ENCODE data around the gene BMS1. TPM values are rescaled to one million over a fixed set of nuclear protein-coding genes. Genes with fewer than 3 reads are reported as not detected.

BMS1 gene
- total RNA-seq, 3 donors from 2014 or later (not counting 1 experiment from before 2014, with no cell fraction given): 10.4 to 12.1 (median 11.9) TPM

- no peak overlapping the region for H3K4me3 ChIP-seq (ENCODE audit: low read length)
Observed at GRCh38 chr10:42865716-42866114, 83.1 kb downstream of the BMS1 start.

GRCh38 chr10:42866115-42866995, 83.8 kb downstream of the BMS1 start:
- Histone ChIP-seq H3K9me3 (ENCODE audit: control insufficient read depth, insufficient read depth, low read length) (no peaks in the 10 kb centered on the region), H3K36me3 (ENCODE audit: control insufficient read depth, insufficient read depth, low read length) (no peaks in the 10 kb centered on the region), H3K4me3 (ENCODE audit: low read length) (no peak overlapping the region), H3K27ac (ENCODE audit: low read length) (no peak overlapping the region), H3K4me1 (ENCODE audit: control insufficient read depth, insufficient read depth, low read length) (peaks cover 10% of the 10 kb centered on the region), H3K27me3 (ENCODE audit: control insufficient read depth, insufficient read depth, low read length) (peaks cover 2% of the 10 kb centered on the region)
- no peak overlapping the region for H3K27ac Mint-ChIP-seq
- intact Hi-C loops (cut with micrococcal nuclease): loop anchor here (2.0 kb wide), 2 partner anchors 238 to 482 kb away; no protein-coding TSS in a partner anchor
- 3% methylated on average over 87 of the region's 87 CpGs for WGBS (ENCODE audit: insufficient coverage)
- peak; percentile 68 to 84 (median 75) for ATAC-seq
- no peak overlapping the region for H3K4me3 Mint-ChIP-seq
- H3K36me3 Mint-ChIP-seq: no peaks in the 10 kb centered on the region
- no peaks in the 10 kb centered on the region for H3K9me3 Mint-ChIP-seq
- peak; percentile 39 for TF ChIP-seq CTCF (IDR thresholded peaks at IDR 0.05)
- peak; percentile 31 to 71 for DNase-seq
- H3K4me1 Mint-ChIP-seq: no peaks in the 10 kb centered on the region
- H3K27me3 Mint-ChIP-seq (ENCODE audit: low read depth in 2 of 2): peaks cover 27 to 47% of the 10 kb centered on the region in 2 donors

More at GRCh38 chr10:42865716-42866114, 83.1 kb downstream of the BMS1 start:
- WGBS (ENCODE audit: insufficient coverage): 77% methylated on average over 18 of the region's 18 CpGs
- TF ChIP-seq CTCF (IDR thresholded peaks at IDR 0.05): no peak
- Histone ChIP-seq H3K4me1 (ENCODE audit: control insufficient read depth, insufficient read depth, low read length) (peaks cover 10% of the 10 kb centered on the region), H3K27me3 (ENCODE audit: control insufficient read depth, insufficient read depth, low read length) (peaks cover 2% of the 10 kb centered on the region), H3K9me3 (ENCODE audit: control insufficient read depth, insufficient read depth, low read length) (no peaks in the 10 kb centered on the region), H3K36me3 (ENCODE audit: control insufficient read depth, insufficient read depth, low read length) (no peaks in the 10 kb centered on the region), H3K27ac (ENCODE audit: low read length) (no peak overlapping the region)
- Mint-ChIP-seq H3K9me3 (no peaks in the 10 kb centered on the region), H3K4me3 (no peak overlapping the region), H3K36me3 (no peaks in the 10 kb centered on the region), H3K27ac (no peak overlapping the region), H3K27me3 (ENCODE audit: low read depth in 2 of 2) (peaks cover 27 to 51% of the 10 kb centered on the region in 2 donors), H3K4me1 (no peaks in the 10 kb centered on the region)
- DNase-seq: no peak
- intact Hi-C loops (cut with micrococcal nuclease): loop anchor here (2.0 kb wide), 2 partner anchors 239 to 483 kb away; no protein-coding TSS in a partner anchor
- no peak for ATAC-seq

GRCh38 chr10:42867571-42867970, 85.0 kb downstream of the BMS1 start:
- TF ChIP-seq CTCF (IDR thresholded peaks at IDR 0.05): no peak
- Histone ChIP-seq H3K36me3 (ENCODE audit: control insufficient read depth, insufficient read depth, low read length) (no peaks in the 10 kb centered on the region), H3K27ac (ENCODE audit: low read length) (no peak overlapping the region), H3K9me3 (ENCODE audit: control insufficient read depth, insufficient read depth, low read length) (no peaks in the 10 kb centered on the region), H3K4me3 (ENCODE audit: low read length) (no peak overlapping the region), H3K27me3 (ENCODE audit: control insufficient read depth, insufficient read depth, low read length) (peaks cover 2% of the 10 kb centered on the region), H3K4me1 (ENCODE audit: control insufficient read depth, insufficient read depth, low read length) (peaks cover 10% of the 10 kb centered on the region)
- Mint-ChIP-seq H3K27me3 (ENCODE audit: low read depth in 2 of 2) (peaks cover 29 to 40% of the 10 kb centered on the region in 2 donors), H3K9me3 (no peaks in the 10 kb centered on the region), H3K27ac (no peak overlapping the region), H3K36me3 (no peaks in the 10 kb centered on the region), H3K4me3 (no peak overlapping the region), H3K4me1 (no peaks in the 10 kb centered on the region)
- DNase-seq (no peak), ATAC-seq (no peak)
- 94% methylated on average over 9 of the region's 9 CpGs for WGBS (ENCODE audit: insufficient coverage)
- intact Hi-C loops (cut with micrococcal nuclease): loop anchor here (2.0 kb wide), 2 partner anchors 237 to 481 kb away; no protein-coding TSS in a partner anchor

Data from natural killer cell (primary cell).